Activated T-cell treated with anti-CD3 and anti-CD28 coated beads, Interleukin-2, amount 50 U/mL, for 24 hours (primary cell): ENCODE data around the gene PJA1.

ENCODE experiments used
- DNase-seq: peaks from one replicate; pipeline ENCODE4 v3.0.0-alpha.2; 2020
- H3K27ac Mint-ChIP-seq: 2 replicates; pipeline ENCODE4 v1.8.0; 2020; ENCODE audit warnings: mild to moderate bottlenecking, mixed read lengths
- H3K27me3 Mint-ChIP-seq: 2 replicates; pipeline ENCODE4 v1.8.0; 2020; ENCODE audit warnings: mixed read lengths
- H3K36me3 Mint-ChIP-seq: 2 replicates; pipeline ENCODE4 v1.8.0; 2020; ENCODE audit warnings: low read depth, mixed read lengths
- H3K4me1 Mint-ChIP-seq: 2 replicates; pipeline ENCODE4 v1.8.0; 2020; ENCODE audit warnings: low read depth, mixed read lengths
- H3K4me3 Mint-ChIP-seq: 2 replicates; pipeline ENCODE4 v1.8.0; 2020; ENCODE audit warnings: mild to moderate bottlenecking, moderate library complexity, mixed read lengths
- H3K9me3 Mint-ChIP-seq: 2 replicates; pipeline ENCODE4 v1.8.0; 2020; ENCODE audit warnings: mixed read lengths

Gene PJA1

DNA sequence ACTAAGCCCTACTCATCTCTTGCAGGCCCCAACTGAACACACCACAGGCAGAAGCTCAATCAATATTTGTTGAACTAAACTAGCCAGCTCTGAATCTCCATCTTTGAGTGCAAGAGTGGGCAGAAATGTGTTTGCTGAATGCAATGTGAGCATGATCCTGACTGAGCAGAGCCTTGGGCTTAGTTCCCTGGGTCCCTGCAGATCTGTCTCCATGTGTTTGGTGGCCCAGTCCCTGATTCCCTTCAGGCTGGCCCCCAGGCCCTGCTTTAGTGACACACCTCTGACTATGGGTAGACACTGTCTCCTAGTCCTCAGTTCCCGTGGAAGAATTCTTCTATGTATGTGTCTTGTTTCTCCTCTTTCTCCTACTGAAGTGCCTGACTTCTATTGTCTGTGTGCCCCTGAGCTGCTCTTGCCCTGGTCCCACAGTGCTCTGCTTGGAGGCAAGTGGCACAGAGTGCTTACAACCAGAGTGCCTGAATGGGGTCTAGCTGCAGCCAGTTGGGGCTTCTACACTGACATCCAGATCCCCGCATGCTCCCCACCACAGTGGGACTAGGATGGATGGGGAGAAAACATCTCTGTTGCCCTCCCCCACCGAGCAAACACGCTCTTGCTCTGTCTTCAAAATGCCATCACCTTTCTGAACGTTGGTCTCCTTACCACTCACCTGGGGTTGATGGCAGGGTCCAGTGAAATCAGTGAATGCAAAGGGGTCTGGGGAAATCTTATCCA is 9.3 kb downstream of the PJA1 start:
- no peak for DNase-seq
- H3K36me3 Mint-ChIP-seq: no peaks in the 10 kb centered on the region
- peaks cover 32% of the 10 kb centered on the region for H3K27me3 Mint-ChIP-seq

DNA sequence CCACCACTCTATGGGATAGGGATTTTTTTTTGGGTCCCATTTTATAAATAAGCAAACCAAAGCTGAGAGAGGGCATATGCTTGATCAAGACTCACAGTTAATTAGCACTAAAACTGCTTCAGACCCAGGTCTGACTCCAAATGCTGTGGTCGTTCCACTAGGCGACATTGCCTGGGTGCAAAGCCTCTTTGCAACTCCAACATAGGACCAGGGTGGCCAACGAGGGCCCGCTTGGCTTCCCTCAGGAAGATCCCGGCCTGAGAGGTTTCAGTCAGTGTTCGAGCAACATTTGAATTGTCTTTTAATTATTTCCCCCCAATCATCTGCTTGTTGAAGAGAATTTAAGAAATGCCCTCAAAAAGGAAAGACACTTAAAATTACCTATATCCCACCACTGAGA is 11.2 kb downstream of the PJA1 start:
- H3K4me1 Mint-ChIP-seq: peaks cover 2% of the 10 kb centered on the region
- DNase-seq: no peak
- peaks cover 37% of the 10 kb centered on the region for H3K27me3 Mint-ChIP-seq
- no peaks in the 10 kb centered on the region for H3K9me3 Mint-ChIP-seq
- H3K27ac Mint-ChIP-seq: no peak overlapping the region
- H3K36me3 Mint-ChIP-seq: no peaks in the 10 kb centered on the region
- no peak overlapping the region for H3K4me3 Mint-ChIP-seq

More for the DNA sequence above, 9.3 kb downstream of the PJA1 start:
- Mint-ChIP-seq H3K27ac (no peak overlapping the region), H3K4me1 (peaks cover 5% of the 10 kb centered on the region), H3K9me3 (no peaks in the 10 kb centered on the region), H3K4me3 (no peak overlapping the region)

DNA sequence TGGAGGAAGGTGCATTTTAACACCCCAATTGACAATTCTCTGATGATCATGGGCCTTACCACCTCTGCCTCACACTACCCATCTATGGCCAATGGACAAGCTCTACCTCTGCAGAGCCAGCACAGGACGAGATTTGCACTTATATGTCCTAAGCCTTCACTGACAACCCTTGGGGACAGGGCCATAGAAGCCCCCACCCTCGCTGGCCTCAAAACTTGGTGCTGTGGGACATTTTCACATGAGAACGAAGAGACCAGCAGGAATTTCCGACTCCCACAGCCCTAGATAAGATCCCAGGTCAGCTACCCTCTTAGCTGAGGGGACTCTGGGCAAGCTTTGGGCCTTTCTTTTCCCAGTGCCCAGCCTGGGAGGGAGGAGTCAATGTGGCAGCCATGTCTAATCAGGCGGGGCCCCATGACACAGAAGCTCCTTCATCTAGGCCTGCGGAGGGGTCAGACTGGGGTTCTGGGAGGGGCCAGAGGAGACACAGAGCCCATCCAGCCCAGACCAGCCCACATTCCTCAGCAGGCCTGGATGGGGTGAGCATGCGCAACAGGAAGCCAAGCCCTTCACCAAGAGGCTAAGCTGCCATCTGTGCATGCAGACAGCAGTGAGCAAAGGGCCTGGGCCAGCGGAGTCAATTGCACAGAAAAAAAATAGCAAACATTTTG is 12.1 kb downstream of the PJA1 start:
- no peaks in the 10 kb centered on the region for H3K36me3 Mint-ChIP-seq
- H3K27ac Mint-ChIP-seq: no peak overlapping the region
- peaks cover 40% of the 10 kb centered on the region for H3K27me3 Mint-ChIP-seq
- H3K4me1 Mint-ChIP-seq: peaks cover 2% of the 10 kb centered on the region
- DNase-seq: no peak
- H3K4me3 Mint-ChIP-seq: no peak overlapping the region
- H3K9me3 Mint-ChIP-seq: no peaks in the 10 kb centered on the region

DNA sequence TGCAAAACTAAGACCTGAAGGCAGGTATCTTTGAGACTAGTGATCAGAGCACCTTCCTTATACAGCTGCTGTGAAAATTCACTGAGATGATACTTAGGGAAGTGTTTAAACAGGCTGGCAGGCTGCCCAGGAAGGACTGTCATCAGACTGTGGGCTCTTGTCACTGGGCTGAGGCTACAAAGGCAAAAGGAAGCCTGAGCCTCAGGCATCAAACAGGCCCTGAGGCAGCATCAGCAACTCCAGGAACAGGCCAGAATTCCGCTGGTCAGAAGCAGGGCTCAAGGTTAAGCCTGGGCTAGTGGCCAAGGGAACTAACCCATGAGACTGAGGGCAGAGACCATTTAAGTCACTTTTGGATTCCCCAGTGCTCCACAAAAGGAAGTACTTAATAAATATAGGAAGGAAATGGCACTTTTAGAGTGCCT is 12.8 kb downstream of the PJA1 start:
- DNase-seq: no peak
- Mint-ChIP-seq H3K27ac (no peak overlapping the region), H3K36me3 (no peaks in the 10 kb centered on the region), H3K4me3 (no peak overlapping the region), H3K4me1 (peaks cover 2% of the 10 kb centered on the region), H3K27me3 (peaks cover 35% of the 10 kb centered on the region), H3K9me3 (no peaks in the 10 kb centered on the region)

DNA sequence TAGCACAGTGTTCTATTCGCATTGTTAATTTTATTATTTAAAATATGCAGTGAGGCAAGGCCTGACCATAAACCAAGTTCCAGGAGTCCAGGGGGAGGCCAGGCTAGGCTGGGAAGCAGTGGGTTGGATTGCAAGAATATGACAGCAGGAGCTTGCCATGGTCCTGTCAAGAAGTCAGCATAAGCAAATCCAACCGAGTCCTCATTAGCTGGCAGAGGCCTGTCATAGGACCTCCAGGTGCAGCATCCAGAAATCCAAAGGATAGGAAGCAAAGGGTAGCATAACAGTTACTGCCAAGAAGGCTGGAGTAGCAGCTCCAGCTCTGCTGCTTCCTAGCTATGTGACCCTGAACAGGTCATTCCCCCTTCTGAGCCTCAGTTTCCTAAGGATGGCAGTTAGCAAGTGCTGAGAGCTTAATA is 13.4 kb downstream of the PJA1 start:
- Mint-ChIP-seq H3K27me3 (peaks cover 36% of the 10 kb centered on the region), H3K9me3 (no peaks in the 10 kb centered on the region), H3K27ac (no peak overlapping the region), H3K4me3 (no peak overlapping the region), H3K4me1 (peaks cover 2% of the 10 kb centered on the region), H3K36me3 (no peaks in the 10 kb centered on the region)
- no peak for DNase-seq

DNA sequence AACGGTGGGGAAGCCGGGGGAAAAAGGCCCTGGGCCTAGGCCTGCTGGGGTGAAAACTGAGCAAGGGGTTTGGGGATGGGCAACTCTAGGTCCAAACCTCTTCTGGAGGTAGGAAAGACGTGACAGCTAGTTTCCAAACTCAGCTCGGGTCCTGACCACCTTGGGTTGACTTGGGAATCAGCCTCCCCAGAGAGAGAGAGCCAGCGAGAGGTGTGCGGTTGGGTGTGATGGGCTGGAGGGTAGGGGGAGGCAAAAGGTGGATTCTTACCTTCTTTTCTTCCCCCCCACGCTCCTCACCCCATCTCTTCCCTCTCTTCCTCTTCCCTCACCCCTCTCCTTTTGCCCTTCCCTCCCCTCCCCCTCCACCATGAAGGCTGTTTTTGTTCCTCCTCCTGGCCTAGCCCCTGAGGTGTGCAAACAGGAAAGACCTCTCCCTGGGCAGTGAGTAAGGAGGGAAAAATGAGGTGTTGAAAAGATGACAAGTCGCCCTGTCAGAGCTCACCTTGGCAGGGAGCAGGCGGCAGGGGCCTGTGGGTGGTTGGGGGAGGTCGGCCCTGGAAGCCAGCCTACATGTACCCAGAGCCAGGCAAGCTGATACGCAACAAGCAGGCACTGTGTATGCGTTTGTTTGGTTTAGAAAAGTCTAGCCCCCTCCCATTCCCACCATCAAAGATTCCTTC is 14.8 kb downstream of the PJA1 start:
- no peaks in the 10 kb centered on the region for H3K9me3 Mint-ChIP-seq
- DNase-seq: no peak

DNA sequence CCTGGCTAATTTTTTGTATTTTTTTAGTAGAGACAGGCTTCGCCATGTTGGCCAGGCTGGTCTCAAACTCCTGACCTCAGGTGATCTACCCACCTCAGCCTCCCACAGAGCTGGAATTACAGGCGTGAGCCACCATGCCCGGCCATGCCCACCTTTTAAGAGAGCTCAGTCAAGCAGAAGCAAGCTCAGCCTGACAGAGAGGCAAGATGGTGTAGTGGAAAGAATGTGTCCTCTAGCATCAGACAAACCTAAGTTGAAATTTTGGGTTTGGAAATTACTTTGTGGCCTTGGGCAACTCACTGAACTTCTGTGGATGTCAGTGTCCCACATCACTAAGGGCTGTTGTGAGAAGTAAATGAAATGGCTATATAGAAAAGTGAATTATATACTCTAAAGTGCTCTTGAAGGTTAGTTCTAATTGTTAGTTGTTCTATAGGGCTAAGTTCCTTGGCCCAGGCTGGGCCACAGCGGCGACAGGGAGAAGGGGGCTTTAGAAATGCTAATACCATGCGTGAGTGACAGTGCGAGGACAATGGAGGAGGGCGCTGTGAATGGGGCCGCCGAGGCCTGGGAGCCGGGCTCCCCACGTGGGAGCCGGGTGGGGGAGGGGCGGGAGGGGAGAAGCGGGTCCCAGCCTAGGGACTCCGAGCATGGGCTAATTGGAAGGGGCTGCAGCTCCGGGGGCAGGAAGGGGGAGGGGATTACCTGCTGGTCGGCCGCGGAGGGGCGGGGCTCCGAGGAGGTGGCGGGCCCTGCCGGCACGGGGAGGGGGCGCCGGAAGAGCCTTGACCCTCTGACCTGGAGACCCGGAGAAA is 15.6 kb downstream of the PJA1 start:
- no peak for DNase-seq
- H3K27me3 Mint-ChIP-seq: peaks cover 39% of the 10 kb centered on the region
- H3K4me1 Mint-ChIP-seq: peaks cover 2% of the 10 kb centered on the region
- no peak overlapping the region for H3K4me3 Mint-ChIP-seq
- H3K36me3 Mint-ChIP-seq: no peaks in the 10 kb centered on the region
- no peaks in the 10 kb centered on the region for H3K9me3 Mint-ChIP-seq
- no peak overlapping the region for H3K27ac Mint-ChIP-seq

More for the DNA sequence above, 14.8 kb downstream of the PJA1 start:
- Mint-ChIP-seq H3K27ac (no peak overlapping the region), H3K4me3 (no peak overlapping the region), H3K36me3 (no peaks in the 10 kb centered on the region), H3K27me3 (peaks cover 34% of the 10 kb centered on the region), H3K4me1 (peaks cover 2% of the 10 kb centered on the region)

DNA sequence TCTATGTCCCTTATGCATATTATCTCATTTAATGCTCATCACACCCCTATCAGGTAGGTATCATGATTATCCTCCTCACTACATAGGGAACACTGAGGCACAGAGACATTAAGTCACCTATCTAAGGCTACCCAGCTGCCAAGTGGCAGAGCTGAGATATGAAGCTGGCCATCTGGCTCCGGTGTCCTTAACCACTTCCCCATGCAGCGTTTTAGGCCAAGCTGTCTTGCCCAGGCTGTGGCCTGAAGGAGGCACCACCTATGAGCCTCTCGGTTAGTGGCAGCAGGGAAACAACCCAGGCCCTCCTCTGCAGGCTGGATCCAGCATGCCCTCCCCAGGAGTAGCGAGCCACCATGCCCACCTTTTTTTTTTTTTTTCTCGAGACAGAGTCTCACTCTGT is 16.3 kb downstream of the PJA1 start:
- Mint-ChIP-seq H3K4me1 (peaks cover 2% of the 10 kb centered on the region), H3K36me3 (no peaks in the 10 kb centered on the region), H3K27ac (no peak overlapping the region), H3K9me3 (no peaks in the 10 kb centered on the region), H3K27me3 (peaks cover 42% of the 10 kb centered on the region), H3K4me3 (no peak overlapping the region)
- peak; percentile 6 for DNase-seq

DNA sequence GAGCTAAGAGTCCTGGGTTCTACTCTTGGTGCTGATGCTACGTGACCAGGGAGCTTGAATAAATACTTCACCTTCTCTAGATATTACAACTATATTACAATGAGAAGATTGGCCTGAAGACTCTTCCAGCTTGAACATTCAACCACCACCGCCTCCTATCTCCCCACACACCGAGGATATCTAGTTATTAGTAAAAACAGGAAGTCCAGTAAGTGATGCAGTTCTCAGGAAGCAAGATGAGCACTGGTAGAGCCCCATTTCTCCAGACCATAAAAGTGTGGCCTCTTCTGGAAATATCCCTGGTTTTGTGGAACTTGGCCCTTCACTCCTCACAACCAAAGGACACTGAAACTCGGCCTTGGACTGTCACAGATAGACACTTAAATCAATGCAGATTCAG is 18.5 kb downstream of the PJA1 start:
- Mint-ChIP-seq H3K4me1 (peaks cover 2% of the 10 kb centered on the region), H3K36me3 (no peaks in the 10 kb centered on the region), H3K4me3 (no peak overlapping the region), H3K9me3 (no peaks in the 10 kb centered on the region), H3K27me3 (peaks cover 47% of the 10 kb centered on the region), H3K27ac (no peak overlapping the region)
- DNase-seq: no peak

DNA sequence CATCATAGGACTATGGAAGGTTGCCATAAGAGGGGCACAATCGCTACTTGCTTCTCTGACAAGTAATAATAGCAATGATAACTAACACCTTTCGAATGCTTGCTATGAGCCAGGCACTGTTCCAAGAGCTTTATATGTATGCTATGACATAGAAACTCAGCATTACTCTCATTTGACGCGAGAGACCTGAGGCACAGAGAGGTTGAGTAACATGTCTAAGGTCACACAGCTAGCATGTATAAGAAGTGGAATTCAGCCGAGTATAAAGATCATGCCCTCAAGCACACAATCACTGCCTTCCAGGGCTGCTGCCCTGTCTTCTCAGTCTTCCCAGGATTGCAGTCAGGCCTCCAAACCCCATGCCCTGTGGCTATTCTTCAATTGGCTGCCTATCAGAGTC is 19.5 kb downstream of the PJA1 start:
- peaks cover 2% of the 10 kb centered on the region for H3K4me1 Mint-ChIP-seq
- no peak overlapping the region for H3K27ac Mint-ChIP-seq
- H3K4me3 Mint-ChIP-seq: no peak overlapping the region
- H3K27me3 Mint-ChIP-seq: peaks cover 40% of the 10 kb centered on the region
- no peaks in the 10 kb centered on the region for H3K36me3 Mint-ChIP-seq
- no peaks in the 10 kb centered on the region for H3K9me3 Mint-ChIP-seq
- no peak for DNase-seq

DNA sequence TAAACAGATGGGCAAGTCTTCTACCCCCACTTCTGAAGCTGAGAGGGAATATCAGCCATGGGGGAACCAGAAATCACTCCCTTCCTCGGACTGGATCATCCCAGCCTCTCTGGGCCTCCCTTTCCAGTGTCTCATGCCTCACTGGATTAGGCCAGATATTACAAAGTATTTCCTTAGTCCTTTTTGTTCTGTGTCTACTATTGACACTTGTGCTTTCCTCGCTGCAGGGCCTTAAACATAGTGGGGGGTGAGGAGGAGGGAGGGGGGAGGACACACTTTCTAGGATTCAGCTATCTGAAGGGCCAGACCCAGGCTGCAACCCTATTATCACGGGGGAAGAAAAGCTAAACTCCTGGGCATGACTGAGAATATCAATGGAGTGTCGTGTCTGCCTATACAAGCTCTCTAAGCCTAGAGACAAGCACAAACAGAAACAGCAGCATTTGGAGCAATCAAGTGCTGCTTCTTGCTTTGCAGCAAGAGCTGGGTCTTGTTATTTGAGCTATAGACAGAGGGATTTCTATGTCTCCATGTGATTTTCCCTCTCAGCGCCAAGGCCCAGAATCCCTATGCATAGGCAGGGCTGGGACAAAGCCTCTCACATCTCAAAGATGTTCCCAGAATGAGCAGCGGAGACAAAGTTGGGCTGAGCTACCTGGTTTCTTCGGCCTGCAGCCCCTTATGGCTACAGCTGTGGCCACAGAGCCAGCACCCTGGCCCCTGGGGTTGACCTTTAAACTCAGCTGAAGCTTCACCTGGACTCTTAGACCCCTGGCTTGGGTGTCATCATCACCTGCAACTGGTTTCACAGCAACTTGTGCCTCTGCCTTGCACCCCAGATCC is 20.2 kb downstream of the PJA1 start:
- H3K36me3 Mint-ChIP-seq: no peaks in the 10 kb centered on the region
- H3K27me3 Mint-ChIP-seq: peaks cover 39% of the 10 kb centered on the region
- peak; percentile 2 for DNase-seq
- H3K4me1 Mint-ChIP-seq: peaks cover 2% of the 10 kb centered on the region
- no peak overlapping the region for H3K4me3 Mint-ChIP-seq
- no peaks in the 10 kb centered on the region for H3K9me3 Mint-ChIP-seq
- no peak overlapping the region for H3K27ac Mint-ChIP-seq

DNA sequence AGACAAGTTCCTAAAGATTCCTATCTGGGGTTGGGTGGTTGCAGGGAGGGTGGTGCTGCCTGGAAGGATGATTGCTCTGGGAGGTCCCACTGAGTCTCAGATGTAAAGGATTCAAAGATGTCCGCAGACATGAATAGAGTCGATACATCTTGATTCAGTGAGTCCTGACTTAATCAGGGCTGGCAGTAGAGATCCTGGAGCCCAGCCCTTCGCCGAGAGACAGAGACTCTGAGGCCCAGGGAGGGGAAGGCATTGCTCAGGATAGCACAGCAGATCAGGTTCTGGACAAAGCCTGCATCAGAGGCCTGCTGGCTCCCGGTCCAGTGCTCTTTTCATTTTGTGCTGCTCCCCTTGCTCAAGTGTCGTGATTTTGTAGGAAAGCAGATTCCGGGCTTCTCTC is 21.7 kb downstream of the PJA1 start:
- no peaks in the 10 kb centered on the region for H3K36me3 Mint-ChIP-seq
- H3K4me1 Mint-ChIP-seq: no peaks in the 10 kb centered on the region
- no peak overlapping the region for H3K27ac Mint-ChIP-seq
- no peak for DNase-seq
- peaks cover 43% of the 10 kb centered on the region for H3K27me3 Mint-ChIP-seq
- no peak overlapping the region for H3K4me3 Mint-ChIP-seq
- no peaks in the 10 kb centered on the region for H3K9me3 Mint-ChIP-seq

DNA sequence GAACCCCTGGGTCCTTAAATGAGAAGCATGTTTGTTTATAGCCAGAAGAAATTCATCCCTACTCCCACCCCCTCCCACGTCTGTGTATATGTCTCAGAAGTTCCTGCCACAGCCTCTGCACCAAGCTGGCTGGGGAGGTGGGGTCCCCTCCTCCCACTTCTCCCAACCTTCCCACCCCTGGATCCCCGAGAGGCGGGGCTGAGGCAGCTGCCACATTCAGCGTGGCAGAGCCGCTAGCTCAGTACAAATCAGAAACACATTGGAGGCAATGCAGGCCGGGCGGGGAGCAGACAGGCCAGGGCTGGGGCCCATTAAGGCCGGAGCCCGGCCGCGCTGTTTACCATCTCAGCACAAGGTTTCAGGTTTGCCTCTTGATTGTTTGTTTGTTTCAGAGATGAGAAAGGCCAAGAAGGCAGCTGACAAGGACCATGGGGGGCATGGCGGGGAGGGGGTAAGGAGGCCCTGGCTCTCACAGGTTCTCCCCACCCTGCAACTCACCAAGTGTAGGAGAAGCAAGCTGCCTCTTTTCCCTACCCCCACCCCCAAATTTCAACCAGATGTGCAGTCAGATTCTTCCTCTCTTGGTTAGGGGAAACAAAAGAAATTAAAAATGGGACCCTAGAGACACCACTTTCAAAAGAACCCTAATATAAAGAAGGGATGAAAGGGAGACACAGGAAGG is 22.3 kb downstream of the PJA1 start:
- Mint-ChIP-seq H3K27ac (no peak overlapping the region), H3K4me3 (no peak overlapping the region), H3K36me3 (no peaks in the 10 kb centered on the region)

More for the DNA sequence above, 22.3 kb downstream of the PJA1 start:
- no peaks in the 10 kb centered on the region for H3K4me1 Mint-ChIP-seq
- peaks cover 45% of the 10 kb centered on the region for H3K27me3 Mint-ChIP-seq
- no peaks in the 10 kb centered on the region for H3K9me3 Mint-ChIP-seq
- DNase-seq: no peak
